Right ventricle myocardium superior (tissue), 1 donor: Measurements from ENCODE around the gene MED12L. TPM values are rescaled to one million over a fixed set of nuclear protein-coding genes. Genes with fewer than 3 reads are reported as not detected.

Experiments
- ATAC-seq: fragments of 200-7000 bp; cut with Tn5 transposase; one replicate; pipeline ENCODE4 v1.9.1; 2020; ENCODE audit warnings: mild to moderate bottlenecking; ENCODE audit not compliant: poor library complexity
- DNase-seq: peaks from one replicate; pipeline ENCODE4 v3.0.0-alpha.2; 2020
- intact Hi-C: fragments of 100-400 bp; cut with DNase I; formaldehyde crosslinking; loops from one replicate; pipeline ENCODE4 v1.11.2; 2022
- total RNA-seq: library from RNA; stranded (reverse); fragmentation: NEBNext Ultra II Directional; extraction: Animal tissue kit (Norgen Biotek cat#: 25700); gene quantifications from one replicate; pipeline ENCODE4 v1.2.1, GENCODE V29; 2021
- donor health status: DM: no; HTN: yes; CAD: no; lungs with severe emphysema.

MED12L gene
- total RNA-seq, 1 donor from 2014 or later = 0.67 TPM

DNA sequence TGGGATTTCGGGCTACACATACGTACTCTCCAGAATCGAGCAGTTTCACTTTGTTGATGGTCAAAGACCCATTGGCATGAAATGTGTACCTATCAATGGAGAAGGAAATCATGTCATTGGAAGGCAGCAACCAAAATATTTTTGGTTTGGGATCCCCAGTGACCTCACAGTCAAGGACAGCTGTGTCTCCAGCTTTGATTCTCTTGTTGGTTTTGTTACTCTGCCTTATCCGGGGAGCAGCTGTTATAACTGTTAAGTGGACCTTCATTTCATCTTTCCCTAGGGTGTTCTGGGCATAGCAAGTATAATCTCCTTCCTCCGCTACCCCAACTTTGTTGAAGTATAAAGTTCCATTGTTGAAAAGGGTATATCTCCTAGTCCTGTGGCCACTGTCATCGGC is 352.4 kb downstream of the MED12L start:
- DNase-seq (no peak), ATAC-seq (no peak)
- intact Hi-C loops = loop anchor here (5.0 to 10.0 kb wide), 2 partner anchors 399 to 477 kb away; no protein-coding TSS in a partner anchor

GRCh38 chr3:151439652-151440125 is 354.2 kb downstream of the MED12L start:
- intact Hi-C loops = loop anchor here (5.0 to 10.0 kb wide), 2 partner anchors 398 to 475 kb away; no protein-coding TSS in a partner anchor
- ATAC-seq (peak; percentile 84), DNase-seq (no peak)

- DNase-seq (no peak), ATAC-seq (no peak)
- intact Hi-C loops = no loop called here
These were observed 355.5 kb downstream of the MED12L start for GRCh38 chr3:151440940-151441339.

GRCh38 chr3:151443583-151443982 is 358.1 kb downstream of the MED12L start:
- intact Hi-C loops = no loop called here
- DNase-seq (no peak), ATAC-seq (no peak)

- ATAC-seq = peak; percentile 82
- intact Hi-C loops = no loop called here
- DNase-seq = no peak
These were observed 360.0 kb downstream of the MED12L start for GRCh38 chr3:151445273-151446001.

DNA sequence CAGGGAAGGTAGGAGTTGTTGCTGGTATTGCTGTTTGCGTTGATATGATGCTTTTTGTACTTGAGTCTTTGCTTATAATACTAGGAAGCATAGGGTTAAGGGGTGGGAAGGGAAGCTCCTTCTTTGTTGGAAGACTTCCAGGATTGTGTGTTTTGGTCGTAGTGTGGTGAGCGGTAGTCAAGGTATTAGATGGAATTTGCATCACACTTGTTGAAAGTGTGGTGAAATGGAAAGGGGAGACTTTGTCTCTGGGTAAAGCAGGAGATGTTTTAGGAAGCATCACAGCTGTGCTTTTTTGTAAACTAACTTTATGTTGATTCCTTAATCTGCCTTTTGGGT is 360.5 kb downstream of the MED12L start:
- intact Hi-C loops = no loop called here
- ATAC-seq (no peak), DNase-seq (no peak)

- DNase-seq = no peak
- ATAC-seq = no peak
- intact Hi-C loops = no loop called here
These were observed 366.9 kb downstream of the MED12L start for GRCh38 chr3:151452368-151452767.

GRCh38 chr3:151452841-151453240 is 367.4 kb downstream of the MED12L start:
- intact Hi-C loops = no loop called here
- ATAC-seq = no peak
- no peak for DNase-seq

- ATAC-seq = no peak
- DNase-seq = no peak
- intact Hi-C loops = no loop called here
These were observed 370.6 kb downstream of the MED12L start for GRCh38 chr3:151456065-151456464.

GRCh38 chr3:151459358-151459757 is 373.9 kb downstream of the MED12L start:
- ATAC-seq = peak; percentile 73
- intact Hi-C loops = no loop called here

DNA sequence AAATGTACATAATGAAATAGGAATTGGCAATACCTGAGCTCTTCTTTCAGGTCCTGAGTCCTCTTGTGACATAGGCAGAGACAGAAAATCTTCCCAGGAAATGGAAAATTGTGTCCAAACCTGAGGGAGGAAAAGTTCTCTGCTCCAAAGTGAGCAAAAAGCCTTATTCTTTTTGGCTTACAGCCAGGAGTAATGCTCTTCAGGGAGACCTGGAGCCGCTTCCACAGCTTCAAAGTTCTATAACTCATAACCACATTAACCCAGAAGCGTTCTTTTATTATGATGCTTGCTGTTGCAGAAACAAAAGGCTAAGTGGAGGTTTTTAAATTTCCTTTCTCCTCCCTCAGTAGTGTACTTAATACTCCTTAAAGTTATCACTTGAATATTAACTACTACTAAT is 374.8 kb downstream of the MED12L start:
- ATAC-seq (peak; percentile 25), DNase-seq (no peak)
- intact Hi-C loops = loop anchor here (10.0 kb wide), 1 partner anchor 375 kb away; no protein-coding TSS in a partner anchor

More at GRCh38 chr3:151459358-151459757, 373.9 kb downstream of the MED12L start:
- DNase-seq = no peak

- DNase-seq = peak; percentile 54
- intact Hi-C loops = loop anchor here (10.0 kb wide), 1 partner anchor 374 kb away; no protein-coding TSS in a partner anchor
- ATAC-seq = peak; percentile 69
These were observed 375.4 kb downstream of the MED12L start, which contains the start of gene IGSF10 for GRCh38 chr3:151460774-151461450. Gene IGSF10 (minus strand): TSS chr3:151461061. CDS start chr3:151458709, 2,352 bp downstream.

DNA sequence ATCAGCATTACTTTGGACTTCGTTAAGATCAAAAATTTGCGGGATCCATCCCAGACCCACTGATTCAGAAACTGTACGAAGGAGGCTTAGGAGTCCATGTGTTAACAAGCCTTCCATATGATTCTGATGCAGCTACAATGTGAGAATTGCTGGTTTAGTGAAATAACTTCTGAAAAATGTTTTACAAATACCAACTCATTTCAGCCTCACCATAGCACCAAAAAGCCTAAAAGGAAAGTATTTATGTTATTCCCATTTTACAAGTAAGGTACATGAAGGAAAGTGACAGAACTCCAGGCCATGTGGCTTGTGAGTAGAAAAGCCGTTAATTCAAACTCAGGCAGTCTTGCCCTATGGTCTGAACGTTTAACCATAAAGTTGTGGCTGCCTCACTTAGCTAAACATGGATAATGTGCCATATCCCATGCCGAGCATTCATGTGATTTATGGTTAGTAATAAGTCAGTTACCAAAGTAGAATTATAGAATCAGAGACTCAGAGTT is 376.9 kb downstream of the MED12L start:
- no peak for ATAC-seq
- intact Hi-C loops = loop anchor here (10.0 kb wide), 1 partner anchor 372 kb away; no protein-coding TSS in a partner anchor
- no peak for DNase-seq

- ATAC-seq (no peak), DNase-seq (no peak)
- intact Hi-C loops = loop anchor here (10.0 kb wide), 1 partner anchor 372 kb away; no protein-coding TSS in a partner anchor
These were observed 377.5 kb downstream of the MED12L start for GRCh38 chr3:151462991-151463390.

- ATAC-seq = no peak
- intact Hi-C loops = loop anchor here (5.0 to 10.0 kb wide), 2 partner anchors 368 to 455 kb away; no protein-coding TSS in a partner anchor
- DNase-seq = no peak
These were observed 381.6 kb downstream of the MED12L start for GRCh38 chr3:151467069-151467468.

GRCh38 chr3:151468284-151468917 is 382.9 kb downstream of the MED12L start:
- DNase-seq (no peak), ATAC-seq (peak; percentile 79)
- intact Hi-C loops = loop anchor here (5.0 to 10.0 kb wide), 2 partner anchors 366 to 454 kb away; no protein-coding TSS in a partner anchor

GRCh38 chr3:151476344-151477018 is 391.0 kb downstream of the MED12L start:
- intact Hi-C loops = no loop called here
- peak; percentile 57 for ATAC-seq

DNA sequence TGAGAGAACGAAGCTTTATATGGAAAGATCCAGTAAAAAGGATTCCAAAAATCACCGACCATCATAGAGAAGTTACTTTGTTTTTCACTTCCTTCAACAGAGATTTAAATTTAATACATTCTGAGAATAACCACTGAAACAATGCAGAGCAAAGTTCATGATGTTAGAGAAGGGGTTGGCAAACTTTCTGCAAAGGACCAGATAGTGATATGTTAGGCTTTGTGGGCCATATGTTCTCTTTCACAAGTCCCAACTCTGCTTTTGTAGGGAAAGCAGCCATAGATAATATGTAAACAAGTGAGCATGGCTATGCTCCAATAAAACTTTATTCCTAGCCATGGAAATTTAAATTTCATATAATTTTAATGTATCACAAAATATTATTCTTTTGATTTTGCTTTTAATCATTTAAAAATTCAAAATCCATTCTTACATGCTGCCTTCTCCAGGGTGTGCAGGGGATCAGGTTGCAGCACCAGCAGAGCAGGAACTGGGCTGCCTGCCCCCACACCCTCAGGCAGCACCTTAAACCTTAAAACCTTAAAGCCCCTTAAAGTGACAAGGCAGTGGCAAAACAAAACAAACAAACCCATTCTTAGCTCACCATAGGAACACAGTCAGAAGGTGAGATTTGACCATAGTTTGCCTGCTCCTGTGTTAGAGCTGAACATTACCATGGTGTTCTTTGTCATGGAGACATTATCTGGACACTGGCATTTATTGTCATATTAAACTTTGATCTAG is 392.3 kb downstream of the MED12L start:
- no peak for DNase-seq
- no peak for ATAC-seq
- intact Hi-C loops = no loop called here

More at GRCh38 chr3:151476344-151477018, 391.0 kb downstream of the MED12L start:
- DNase-seq = no peak
